CD8-positive, alpha-beta memory T cell (primary cell): Measurements from ENCODE around the gene TLR4. TPM values are rescaled to one million over a fixed set of nuclear protein-coding genes. Genes with fewer than 3 reads are reported as not detected.

Experiments used
- CTCF ChIA-PET: fragments of 350-600 bp; sonication (Branson Sonifier 250); formaldehyde crosslinking; loops from one replicate; lab custom pipeline; 2021; ENCODE audit warnings: antibody characterized with exemption; lab: Charles Lee
- POLR2A ChIA-PET: fragments of 350-600 bp; sonication (Branson Sonifier 250); formaldehyde crosslinking; loops from one replicate; lab custom pipeline; 2021; ENCODE audit warnings: antibody characterized with exemption; lab: Charles Lee
- DNase-seq, 5 donors: peaks; one replicate each; pipeline versions ENCODE4 v3.0.0 to v3.0.0-alpha.2; 2020 to 2022; ENCODE audit warnings: mixed read lengths in 1 of 5
- H3K27ac ChIP-seq: one replicate; pipeline ENCODE4 v1.7.0; 2013; ENCODE audit warnings: low read depth, mild to moderate bottlenecking, low read length, moderate library complexity
- H3K27me3 ChIP-seq: 2 replicates; pipeline ENCODE4 v1.7.0; 2013; ENCODE audit warnings: low read length, mild to moderate bottlenecking; ENCODE audit not compliant: insufficient read depth, poor library complexity, severe bottlenecking
- H3K36me3 ChIP-seq: 2 replicates; pipeline ENCODE4 v1.7.0; 2013; ENCODE audit warnings: mild to moderate bottlenecking, low read length, moderate library complexity; ENCODE audit not compliant: insufficient read depth
- H3K4me1 ChIP-seq: 2 replicates; pipeline ENCODE4 v1.7.0; 2013; ENCODE audit warnings: mild to moderate bottlenecking, low read length, moderate library complexity; ENCODE audit not compliant: insufficient read depth
- H3K4me3 ChIP-seq: 2 replicates; pipeline ENCODE4 v1.7.0; 2013; ENCODE audit warnings: mild to moderate bottlenecking, low read length
- H3K9me3 ChIP-seq: 2 replicates; pipeline ENCODE4 v1.7.0; 2013; ENCODE audit warnings: mild to moderate bottlenecking, low read length
- H3K27ac Mint-ChIP-seq, 8 donors: one replicate each; pipeline ENCODE4 v1.8.0; 2020 to 2021; ENCODE audit warnings: mixed read lengths in 8 of 8, mild to moderate bottlenecking in 6 of 8, inconsistent platforms in 3 of 8, moderate library complexity in 3 of 8
- H3K27me3 Mint-ChIP-seq, 2 donors: one replicate each; pipeline ENCODE4 v1.8.0; 2020 to 2021; ENCODE audit warnings: mixed read lengths in 2 of 2, mild to moderate bottlenecking in 1 of 2, moderate library complexity in 1 of 2
- H3K36me3 Mint-ChIP-seq, 3 donors: one replicate each; pipeline ENCODE4 v1.8.0; 2020 to 2021; ENCODE audit warnings: mixed read lengths in 3 of 3, inconsistent platforms in 1 of 3, mild to moderate bottlenecking in 1 of 3
- H3K4me1 Mint-ChIP-seq, 3 donors: one replicate each; pipeline ENCODE4 v1.8.0; 2020 to 2021; ENCODE audit warnings: mixed read lengths in 3 of 3, inconsistent platforms in 1 of 3, mild to moderate bottlenecking in 1 of 3
- H3K4me3 Mint-ChIP-seq, 7 donors: one replicate each; pipeline ENCODE4 v1.8.0; 2020 to 2021; ENCODE audit warnings: mixed read lengths in 7 of 7, mild to moderate bottlenecking in 6 of 7, moderate library complexity in 4 of 7, inconsistent platforms in 2 of 7
- H3K9me3 Mint-ChIP-seq, 5 donors: one replicate each; pipeline ENCODE4 v1.8.0; 2020 to 2022; ENCODE audit warnings: mixed read lengths in 5 of 5, mild to moderate bottlenecking in 3 of 5, moderate library complexity in 2 of 5, inconsistent platforms in 1 of 5
- polyA plus RNA-seq: library from polyadenylated mRNA; unstranded; fragments of 300-500 nt; fragmentation: Illumina TruSeq; gene quantifications from one replicate; pipeline ENCODE4 v1.2.3, GENCODE V29; 2021
- total RNA-seq, 2 experiments: library from RNA; stranded (reverse); gene quantifications; one replicate each; pipeline ENCODE4 v1.2.3, GENCODE V29; 2021

TLR4 gene
- total and polyA plus RNA-seq, 3 experiments from 2014 or later: 0.48 to 0.51 TPM; not detected in 1

GRCh38 chr9:117725426-117725887 lies 21.3 kb downstream of the TLR4 start:
- Histone ChIP-seq H3K36me3 (no peaks in the 10 kb centered on the region), H3K27me3 (no peaks in the 10 kb centered on the region), H3K27ac (no peak overlapping the region), H3K9me3 (no peaks in the 10 kb centered on the region), H3K4me3 (no peak overlapping the region), H3K4me1 (no peaks in the 10 kb centered on the region)
- Mint-ChIP-seq H3K36me3 (no peaks in the 10 kb centered on the region), H3K4me1 (no peaks in the 10 kb centered on the region), H3K27ac (no peak overlapping the region), H3K4me3 (no peak overlapping the region), H3K9me3 (no peaks in the 10 kb centered on the region), H3K27me3 (no peaks in the 10 kb centered on the region)
- POLR2A ChIA-PET: no interaction called here
- CTCF ChIA-PET: no interaction called here
- DNase-seq: no peak

GRCh38 chr9:117729375-117729774 lies 25.2 kb downstream of the TLR4 start:
- no peak overlapping the region for H3K4me3 Mint-ChIP-seq
- no peak overlapping the region for H3K27ac Mint-ChIP-seq
- POLR2A ChIA-PET: no interaction called here

GRCh38 chr9:117732494-117732893 lies 28.3 kb downstream of the TLR4 start:
- CTCF ChIA-PET: no interaction called here
- Mint-ChIP-seq H3K4me3 (no peak overlapping the region), H3K27ac (no peak overlapping the region), H3K4me1 (no peaks in the 10 kb centered on the region), H3K9me3 (no peaks in the 10 kb centered on the region), H3K36me3 (no peaks in the 10 kb centered on the region), H3K27me3 (peaks cover 0 to 7% of the 10 kb centered on the region in 2 donors)
- no peaks in the 10 kb centered on the region for H3K27me3 ChIP-seq
- POLR2A ChIA-PET: no interaction called here
- H3K4me3 ChIP-seq: no peak overlapping the region
- H3K36me3 ChIP-seq: no peaks in the 10 kb centered on the region
- no peak overlapping the region for H3K27ac ChIP-seq
- H3K9me3 ChIP-seq: no peaks in the 10 kb centered on the region
- no peak for DNase-seq
- no peaks in the 10 kb centered on the region for H3K4me1 ChIP-seq

More at GRCh38 chr9:117729375-117729774, 25.2 kb downstream of the TLR4 start:
- H3K27me3 Mint-ChIP-seq: no peaks in the 10 kb centered on the region
- no peak overlapping the region for H3K27ac ChIP-seq
- H3K4me1 ChIP-seq: no peaks in the 10 kb centered on the region
- H3K9me3 Mint-ChIP-seq: no peaks in the 10 kb centered on the region
- no peaks in the 10 kb centered on the region for H3K36me3 Mint-ChIP-seq
- H3K4me1 Mint-ChIP-seq: no peaks in the 10 kb centered on the region
- H3K27me3 ChIP-seq: no peaks in the 10 kb centered on the region
- H3K4me3 ChIP-seq: no peak overlapping the region
- no peaks in the 10 kb centered on the region for H3K36me3 ChIP-seq
- H3K9me3 ChIP-seq: no peaks in the 10 kb centered on the region
- no peak for DNase-seq
- CTCF ChIA-PET: no interaction called here

- Histone ChIP-seq H3K36me3 (no peaks in the 10 kb centered on the region), H3K4me3 (no peak overlapping the region), H3K27me3 (no peaks in the 10 kb centered on the region), H3K27ac (no peak overlapping the region), H3K9me3 (no peaks in the 10 kb centered on the region), H3K4me1 (no peaks in the 10 kb centered on the region)
- POLR2A ChIA-PET: no interaction called here
- Mint-ChIP-seq H3K4me1 (no peaks in the 10 kb centered on the region), H3K27ac (no peak overlapping the region), H3K36me3 (no peaks in the 10 kb centered on the region), H3K4me3 (no peak overlapping the region), H3K9me3 (no peaks in the 10 kb centered on the region), H3K27me3 (peaks cover 0 to 7% of the 10 kb centered on the region in 2 donors)
- CTCF ChIA-PET: no interaction called here
- no peak for DNase-seq
These were observed 29.3 kb downstream of the TLR4 start for GRCh38 chr9:117733465-117733864.

GRCh38 chr9:117734082-117734481 lies 29.9 kb downstream of the TLR4 start:
- no peak for DNase-seq
- no peaks in the 10 kb centered on the region for H3K4me1 Mint-ChIP-seq
- H3K4me3 Mint-ChIP-seq: no peak overlapping the region
- H3K9me3 ChIP-seq: no peaks in the 10 kb centered on the region
- H3K4me1 ChIP-seq: no peaks in the 10 kb centered on the region
- H3K9me3 Mint-ChIP-seq: no peaks in the 10 kb centered on the region
- H3K27ac ChIP-seq: no peak overlapping the region
- H3K36me3 ChIP-seq: no peaks in the 10 kb centered on the region
- no peak overlapping the region for H3K4me3 ChIP-seq
- H3K36me3 Mint-ChIP-seq: no peaks in the 10 kb centered on the region
- H3K27me3 Mint-ChIP-seq: peaks cover 0 to 7% of the 10 kb centered on the region in 2 donors
- no peak overlapping the region for H3K27ac Mint-ChIP-seq
- POLR2A ChIA-PET: no interaction called here
- H3K27me3 ChIP-seq: no peaks in the 10 kb centered on the region
- CTCF ChIA-PET: no interaction called here

- H3K36me3 Mint-ChIP-seq: no peaks in the 10 kb centered on the region
- no peak overlapping the region for H3K27ac ChIP-seq
- no peaks in the 10 kb centered on the region for H3K9me3 Mint-ChIP-seq
- no peak for DNase-seq
- no peaks in the 10 kb centered on the region for H3K4me1 ChIP-seq
- peaks cover 0 to 7% of the 10 kb centered on the region in 2 donors for H3K27me3 Mint-ChIP-seq
- H3K9me3 ChIP-seq: no peaks in the 10 kb centered on the region
- H3K27ac Mint-ChIP-seq: no peak overlapping the region
- H3K4me3 Mint-ChIP-seq: no peak overlapping the region
- ChIA-PET POLR2A (no interaction called here), CTCF (no interaction called here)
- no peak overlapping the region for H3K4me3 ChIP-seq
- H3K4me1 Mint-ChIP-seq: no peaks in the 10 kb centered on the region
- no peaks in the 10 kb centered on the region for H3K36me3 ChIP-seq
- no peaks in the 10 kb centered on the region for H3K27me3 ChIP-seq
These were observed 30.5 kb downstream of the TLR4 start for GRCh38 chr9:117734523-117735314.

- H3K4me1 Mint-ChIP-seq: no peaks in the 10 kb centered on the region
- H3K9me3 Mint-ChIP-seq: peaks cover 0 to 3% (median 0%) of the 10 kb centered on the region in 5 donors
- H3K27ac Mint-ChIP-seq: peak overlapping the region in 1 of 8 donors; percentile 76
- Histone ChIP-seq H3K27me3 (no peaks in the 10 kb centered on the region), H3K36me3 (no peaks in the 10 kb centered on the region), H3K9me3 (no peaks in the 10 kb centered on the region), H3K4me1 (no peaks in the 10 kb centered on the region), H3K27ac (no peak overlapping the region), H3K4me3 (no peak overlapping the region)
- no peak for DNase-seq
- H3K4me3 Mint-ChIP-seq: no peak overlapping the region
- H3K27me3 Mint-ChIP-seq: peaks cover 4 to 11% of the 10 kb centered on the region in 2 donors
- H3K36me3 Mint-ChIP-seq: no peaks in the 10 kb centered on the region
- ChIA-PET CTCF (no interaction called here), POLR2A (no interaction called here)
These were observed 33.6 kb downstream of the TLR4 start for GRCh38 chr9:117737721-117738226.

- Mint-ChIP-seq H3K36me3 (no peaks in the 10 kb centered on the region), H3K9me3 (peaks cover 0 to 3% (median 0%) of the 10 kb centered on the region in 5 donors), H3K4me3 (no peak overlapping the region), H3K27me3 (peaks cover 11 to 13% of the 10 kb centered on the region in 2 donors), H3K27ac (no peak overlapping the region), H3K4me1 (no peaks in the 10 kb centered on the region)
- no peak for DNase-seq
- no peak overlapping the region for H3K27ac ChIP-seq
- H3K36me3 ChIP-seq: no peaks in the 10 kb centered on the region
- ChIA-PET POLR2A (no interaction called here), CTCF (no interaction called here)
- H3K9me3 ChIP-seq: no peaks in the 10 kb centered on the region
- no peaks in the 10 kb centered on the region for H3K4me1 ChIP-seq
- no peaks in the 10 kb centered on the region for H3K27me3 ChIP-seq
- no peak overlapping the region for H3K4me3 ChIP-seq
These were observed 35.0 kb downstream of the TLR4 start for GRCh38 chr9:117739206-117739605.
